HG02571 (cell line): ENCODE results near the gene SSRP1.
"Not testable (repeated sequence)": the region's sequence is repeated elsewhere in the genome, so short reads cannot be mapped to it uniquely, and the experiment has no call there.

Experiments
- ATAC-seq: cut with Tn5 transposase; IDR thresholded peaks from one replicate; pipeline ENCODE4 v1.9.1; 2021; ENCODE audit warnings: mild to moderate bottlenecking, moderate library complexity; ENCODE audit not compliant: unreplicated experiment

Gene SSRP1

GRCh38 chr11:57340039-57340615 is 4.4 kb upstream of the SSRP1 start:
- ATAC-seq = no peak

GRCh38 chr11:57339328-57339727 is 3.6 kb upstream of the SSRP1 start:
- no peak for ATAC-seq

GRCh38 chr11:57338142-57338541 is 2.5 kb upstream of the SSRP1 start, which contains the start of gene P2RX3:
P2RX3 (plus strand) TSS chr11:57338352; CDS start chr11:57338551, 199 bp downstream.
- no peak for ATAC-seq

GRCh38 chr11:57336856-57337255 is 1.2 kb upstream of the SSRP1 start:
- ATAC-seq = not testable (repeated sequence)

GRCh38 chr11:57336111-57336666 is 497 bp upstream of the SSRP1 start:
- no peak for ATAC-seq

- ATAC-seq = no peak
Observed at GRCh38 chr11:57335023-57335342, 709 bp downstream of the SSRP1 start.

- no peak for ATAC-seq
Observed at GRCh38 chr11:57332694-57333440, 2.8 kb downstream of the SSRP1 start.

- ATAC-seq = no peak
Observed at GRCh38 chr11:57331720-57332119, 4.0 kb downstream of the SSRP1 start.

- no peak for ATAC-seq
Observed at GRCh38 chr11:57330029-57330428, 5.7 kb downstream of the SSRP1 start.

GRCh38 chr11:57327721-57328120 is 8.0 kb downstream of the SSRP1 start:
- no peak for ATAC-seq

GRCh38 chr11:57325735-57326048 is 10.0 kb downstream of the SSRP1 start:
- no peak for ATAC-seq

GRCh38 chr11:57324886-57325734 is 10.6 kb downstream of the SSRP1 start, which contains the start of gene TNKS1BP1:
TNKS1BP1 (minus strand) TSS chr11:57324952; CDS start chr11:57321885, 3,067 bp downstream.
- peak; percentile 89 for ATAC-seq

GRCh38 chr11:57324154-57324885 is 11.4 kb downstream of the SSRP1 start:
- ATAC-seq = no peak

- ATAC-seq = no peak
Observed at GRCh38 chr11:57323855-57324153, 11.9 kb downstream of the SSRP1 start.

- no peak for ATAC-seq
Observed at GRCh38 chr11:57323167-57323854, 12.4 kb downstream of the SSRP1 start.

GRCh38 chr11:57322256-57323166 is 13.2 kb downstream of the SSRP1 start:
- ATAC-seq = no peak

GRCh38 chr11:57321388-57322255 is 14.1 kb downstream of the SSRP1 start:
- ATAC-seq = no peak

- ATAC-seq = no peak
Observed at GRCh38 chr11:57320719-57321387, 14.8 kb downstream of the SSRP1 start.
